Naive thymus-derived CD4-positive, alpha-beta T cell (primary cell): ENCODE results near the gene GRIK4. TPM values are rescaled to one million over a fixed set of nuclear protein-coding genes. Genes with fewer than 3 reads are reported as not detected.

ENCODE experiments used
- ATAC-seq: fragments of 150-1000 bp; cut with Tn5 transposase; 2 replicates; pipeline ENCODE4 v1.10.0; 2021; ENCODE audit warnings: mild to moderate bottlenecking, moderate library complexity
- CTCF ChIA-PET: fragments of 350-600 bp; sonication (Branson Sonifier 250); formaldehyde crosslinking; loops from one replicate; lab custom pipeline; 2021; ENCODE audit warnings: antibody characterized with exemption; lab: Charles Lee
- POLR2A ChIA-PET: fragments of 350-600 bp; sonication (Branson Sonifier 250); formaldehyde crosslinking; loops from one replicate; lab custom pipeline; 2021; ENCODE audit warnings: antibody characterized with exemption, inconsistent platforms; lab: Charles Lee
- DNase-seq, 9 donors: peaks; one replicate each; pipeline versions ENCODE4 v3.0.0 to v3.0.0-alpha.2; 2020 to 2022; ENCODE audit warnings: mixed read lengths in 1 of 9
- H3K27ac ChIP-seq: one replicate; pipeline ENCODE4 v1.7.0; 2013; ENCODE audit warnings: mild to moderate bottlenecking, low read depth, low read length, moderate library complexity
- H3K27me3 ChIP-seq, 2 donors: one replicate each; pipeline ENCODE4 v1.7.0; 2013; ENCODE audit warnings: low read length in 2 of 2, mild to moderate bottlenecking in 2 of 2, moderate library complexity in 2 of 2; ENCODE audit not compliant: control insufficient read depth in 2 of 2, insufficient read depth in 2 of 2
- H3K36me3 ChIP-seq, 3 experiments: 1 replicate in 2 of 3; 2 replicates in 1 of 3; pipeline ENCODE4 v1.7.0; 2013; ENCODE audit warnings: low read length in 3 of 3, mild to moderate bottlenecking in 3 of 3, moderate library complexity in 1 of 3; ENCODE audit not compliant: insufficient read depth in 3 of 3, control insufficient read depth in 2 of 3
- H3K4me1 ChIP-seq, 2 donors: one replicate each; pipeline ENCODE4 v1.7.0; 2013; ENCODE audit warnings: low read length in 2 of 2, mild to moderate bottlenecking in 2 of 2, moderate library complexity in 1 of 2; ENCODE audit not compliant: control insufficient read depth in 2 of 2, insufficient read depth in 2 of 2
- H3K4me3 ChIP-seq: 2 replicates; pipeline ENCODE4 v1.7.0; 2013; ENCODE audit warnings: mild to moderate bottlenecking, low read length
- H3K9me3 ChIP-seq, 3 experiments: 1 replicate in 2 of 3; 2 replicates in 1 of 3; pipeline ENCODE4 v1.7.0; 2013; ENCODE audit warnings: low read length in 3 of 3; ENCODE audit not compliant: control insufficient read depth in 2 of 3
- H3K27ac Mint-ChIP-seq, 9 donors: one replicate each; pipeline ENCODE4 v1.8.0; 2020 to 2022; ENCODE audit warnings: mixed read lengths in 9 of 9, mild to moderate bottlenecking in 8 of 9, moderate library complexity in 5 of 9, inconsistent platforms in 2 of 9
- H3K27me3 Mint-ChIP-seq, 5 donors: one replicate each; pipeline ENCODE4 v1.8.0; 2021 to 2022; ENCODE audit warnings: mixed read lengths in 5 of 5, mild to moderate bottlenecking in 1 of 5
- H3K36me3 Mint-ChIP-seq, 5 donors: one replicate each; pipeline ENCODE4 v1.8.0; 2020 to 2022; ENCODE audit warnings: mixed read lengths in 5 of 5, mild to moderate bottlenecking in 3 of 5, inconsistent platforms in 1 of 5
- H3K4me1 Mint-ChIP-seq, 7 donors: one replicate each; pipeline ENCODE4 v1.8.0; 2020 to 2022; ENCODE audit warnings: mixed read lengths in 7 of 7, mild to moderate bottlenecking in 3 of 7, inconsistent platforms in 1 of 7
- H3K4me3 Mint-ChIP-seq, 10 donors: one replicate each; pipeline ENCODE4 v1.8.0; 2020 to 2022; ENCODE audit warnings: mild to moderate bottlenecking in 10 of 10, mixed read lengths in 10 of 10, moderate library complexity in 6 of 10, inconsistent platforms in 2 of 10
- H3K9me3 Mint-ChIP-seq, 11 donors: one replicate each; pipeline ENCODE4 v1.8.0; 2020 to 2022; ENCODE audit warnings: mixed read lengths in 11 of 11, mild to moderate bottlenecking in 4 of 11, inconsistent platforms in 1 of 11, moderate library complexity in 1 of 11
- intact Hi-C, 2 donors: fragments of 100-400 bp; cut with micrococcal nuclease; formaldehyde crosslinking; loops; one replicate each; pipeline ENCODE4 v1.15.1; 2023
- polyA plus RNA-seq, 2 donors: library from polyadenylated mRNA; unstranded; fragments of 300-500 nt; fragmentation: Illumina TruSeq; gene quantifications; one replicate each; pipeline ENCODE4 v1.2.3, GENCODE V29; 2021
- total RNA-seq, 6 experiments: library from RNA in 5 of 6; stranded (reverse) in 5 of 6; gene quantifications; 1 replicate in 5 of 6; 2 replicates in 1 of 6; pipeline ENCODE4 v1.2.3 and lab custom pipeline; 2021 to 2026

Gene GRIK4
- total and polyA plus RNA-seq, 7 experiments from 2014 or later: 0.93 to 3.8 TPM; not detected in 5

GRCh38 chr11:120529214-120529613, 17.7 kb downstream of the GRIK4 start:
- intact Hi-C loops: no loop called here
- no peaks in the 10 kb centered on the region for H3K36me3 Mint-ChIP-seq
- no peaks in the 10 kb centered on the region for H3K27me3 ChIP-seq
- peaks cover 0 to 57% (median 28%) of the 10 kb centered on the region in 5 donors for H3K27me3 Mint-ChIP-seq
- H3K9me3 ChIP-seq: no peaks in the 10 kb centered on the region
- ChIA-PET CTCF (no interaction called here), POLR2A (no interaction called here)
- no peak overlapping the region for H3K4me3 Mint-ChIP-seq
- DNase-seq (no peak), ATAC-seq (no peak)
- no peak overlapping the region for H3K27ac Mint-ChIP-seq
- H3K4me1 Mint-ChIP-seq: peaks cover 0 to 2% (median 0%) of the 10 kb centered on the region in 7 donors
- H3K9me3 Mint-ChIP-seq: peaks cover 0 to 4% (median 0%) of the 10 kb centered on the region in 11 donors
- no peak overlapping the region for H3K4me3 ChIP-seq
- H3K36me3 ChIP-seq: no peaks in the 10 kb centered on the region
- no peak overlapping the region for H3K27ac ChIP-seq
- no peaks in the 10 kb centered on the region for H3K4me1 ChIP-seq

GRCh38 chr11:120529911-120530310, 18.4 kb downstream of the GRIK4 start:
- Histone ChIP-seq H3K4me1 (no peaks in the 10 kb centered on the region), H3K36me3 (no peaks in the 10 kb centered on the region), H3K27ac (no peak overlapping the region), H3K27me3 (no peaks in the 10 kb centered on the region), H3K9me3 (no peaks in the 10 kb centered on the region), H3K4me3 (no peak overlapping the region)
- Mint-ChIP-seq H3K27me3 (peaks cover 0 to 56% (median 23%) of the 10 kb centered on the region in 5 donors), H3K4me1 (no peaks in the 10 kb centered on the region), H3K4me3 (no peak overlapping the region), H3K36me3 (no peaks in the 10 kb centered on the region), H3K9me3 (peaks cover 0 to 4% (median 0%) of the 10 kb centered on the region in 11 donors), H3K27ac (no peak overlapping the region)
- intact Hi-C loops: no loop called here
- no peak for ATAC-seq
- DNase-seq: no peak
- CTCF ChIA-PET: no interaction called here
- POLR2A ChIA-PET: no interaction called here

- no peaks in the 10 kb centered on the region for H3K27me3 ChIP-seq
- POLR2A ChIA-PET: no interaction called here
- H3K27me3 Mint-ChIP-seq: peaks cover 0 to 41% (median 23%) of the 10 kb centered on the region in 5 donors
- H3K36me3 Mint-ChIP-seq: no peaks in the 10 kb centered on the region
- H3K4me3 Mint-ChIP-seq: no peak overlapping the region
- H3K36me3 ChIP-seq: no peaks in the 10 kb centered on the region
- H3K9me3 Mint-ChIP-seq: peaks cover 0 to 4% (median 0%) of the 10 kb centered on the region in 11 donors
- H3K9me3 ChIP-seq: no peaks in the 10 kb centered on the region
- intact Hi-C loops: no loop called here
- H3K4me1 ChIP-seq: no peaks in the 10 kb centered on the region
- DNase-seq (no peak), ATAC-seq (no peak)
- CTCF ChIA-PET: no interaction called here
- no peak overlapping the region for H3K27ac Mint-ChIP-seq
- no peaks in the 10 kb centered on the region for H3K4me1 Mint-ChIP-seq
- H3K4me3 ChIP-seq: no peak overlapping the region
- H3K27ac ChIP-seq: no peak overlapping the region
Measured at GRCh38 chr11:120532082-120532831, 20.7 kb downstream of the GRIK4 start.

- H3K4me1 ChIP-seq: no peaks in the 10 kb centered on the region
- H3K27ac ChIP-seq: no peak overlapping the region
- POLR2A ChIA-PET: no interaction called here
- H3K4me1 Mint-ChIP-seq: no peaks in the 10 kb centered on the region
- CTCF ChIA-PET: no interaction called here
- no peaks in the 10 kb centered on the region for H3K36me3 Mint-ChIP-seq
- peak overlapping the region in 1 of 9 donors; percentile 4 for H3K27ac Mint-ChIP-seq
- H3K9me3 Mint-ChIP-seq: peaks cover 0 to 4% (median 0%) of the 10 kb centered on the region in 11 donors
- no peaks in the 10 kb centered on the region for H3K36me3 ChIP-seq
- H3K4me3 Mint-ChIP-seq: no peak overlapping the region
- H3K27me3 Mint-ChIP-seq: peaks cover 0 to 43% (median 23%) of the 10 kb centered on the region in 5 donors
- no peak overlapping the region for H3K4me3 ChIP-seq
- ATAC-seq (no peak), DNase-seq (no peak)
- no peaks in the 10 kb centered on the region for H3K9me3 ChIP-seq
- intact Hi-C loops: no loop called here
- H3K27me3 ChIP-seq: no peaks in the 10 kb centered on the region
Measured at GRCh38 chr11:120532832-120533196, 21.3 kb downstream of the GRIK4 start.

- H3K4me3 ChIP-seq: no peak overlapping the region
- intact Hi-C loops: no loop called here
- H3K27me3 Mint-ChIP-seq: peaks cover 0 to 34% (median 14%) of the 10 kb centered on the region in 5 donors
- H3K4me1 ChIP-seq: no peaks in the 10 kb centered on the region
- no peaks in the 10 kb centered on the region for H3K27me3 ChIP-seq
- H3K9me3 ChIP-seq: no peaks in the 10 kb centered on the region
- ChIA-PET POLR2A (no interaction called here), CTCF (no interaction called here)
- no peak for ATAC-seq
- H3K4me1 Mint-ChIP-seq: no peaks in the 10 kb centered on the region
- no peak overlapping the region for H3K4me3 Mint-ChIP-seq
- DNase-seq: no peak
- H3K27ac Mint-ChIP-seq: no peak overlapping the region
- no peaks in the 10 kb centered on the region for H3K36me3 ChIP-seq
- no peak overlapping the region for H3K27ac ChIP-seq
- H3K36me3 Mint-ChIP-seq: no peaks in the 10 kb centered on the region
- H3K9me3 Mint-ChIP-seq: peaks cover 0 to 1% (median 0%) of the 10 kb centered on the region in 11 donors
Measured at GRCh38 chr11:120536091-120536796, 24.7 kb downstream of the GRIK4 start.

- CTCF ChIA-PET: no interaction called here
- POLR2A ChIA-PET: no interaction called here
- H3K27me3 Mint-ChIP-seq: peaks cover 0 to 35% (median 12%) of the 10 kb centered on the region in 5 donors
Measured at GRCh38 chr11:120536797-120537169, 25.2 kb downstream of the GRIK4 start.

More at GRCh38 chr11:120536797-120537169, 25.2 kb downstream of the GRIK4 start:
- Histone ChIP-seq H3K4me3 (no peak overlapping the region), H3K4me1 (no peaks in the 10 kb centered on the region), H3K9me3 (no peaks in the 10 kb centered on the region), H3K27me3 (no peaks in the 10 kb centered on the region), H3K27ac (no peak overlapping the region), H3K36me3 (no peaks in the 10 kb centered on the region)
- intact Hi-C loops: no loop called here
- Mint-ChIP-seq H3K4me1 (no peaks in the 10 kb centered on the region), H3K4me3 (no peak overlapping the region), H3K27ac (no peak overlapping the region), H3K36me3 (no peaks in the 10 kb centered on the region), H3K9me3 (peaks cover 0 to 5% (median 0%) of the 10 kb centered on the region in 11 donors)
- DNase-seq (no peak), ATAC-seq (no peak)
